NCI-H128 (cell line): ENCODE results near the gene MORC1.

Source experiments
- DNase-seq: peaks from one replicate; lab custom pipeline; 2025; ENCODE audit not compliant: unreplicated experiment; lab: John Stamatoyannopoulos, UW

The MORC1 gene

GRCh38 chr3:109033000-109033660 lies 84.8 kb downstream of the MORC1 start:
- no peak for DNase-seq

- no peak for DNase-seq
Measured at GRCh38 chr3:109028753-109029152, 89.2 kb downstream of the MORC1 start.

- DNase-seq, result no peak
Measured at GRCh38 chr3:109026821-109027220, 91.1 kb downstream of the MORC1 start.

- DNase-seq, result no peak
Measured at GRCh38 chr3:109025896-109026295, 92.0 kb downstream of the MORC1 start.

- DNase-seq, result no peak
Measured at GRCh38 chr3:109023656-109024254, 94.2 kb downstream of the MORC1 start.

- no peak for DNase-seq
Measured at GRCh38 chr3:109023167-109023566, 94.8 kb downstream of the MORC1 start.

- no peak for DNase-seq
Measured at GRCh38 chr3:109021556-109021955, 96.4 kb downstream of the MORC1 start.

GRCh38 chr3:109018828-109019227 lies 99.1 kb downstream of the MORC1 start:
- no peak for DNase-seq

- DNase-seq, result no peak
Measured at GRCh38 chr3:109005443-109005842, 112.5 kb downstream of the MORC1 start.

GRCh38 chr3:108998436-108998835 lies 119.5 kb downstream of the MORC1 start:
- DNase-seq, result no peak

GRCh38 chr3:108985844-108986243 lies 132.1 kb downstream of the MORC1 start:
- no peak for DNase-seq

GRCh38 chr3:108983051-108983450 lies 134.9 kb downstream of the MORC1 start:
- DNase-seq, result no peak

GRCh38 chr3:108976058-108976457 lies 141.9 kb downstream of the MORC1 start:
- DNase-seq, result no peak

- no peak for DNase-seq
Measured at GRCh38 chr3:108973019-108973418, 144.9 kb downstream of the MORC1 start.

- DNase-seq, result no peak
Measured at GRCh38 chr3:108972482-108972881, 145.5 kb downstream of the MORC1 start.

GRCh38 chr3:108970561-108970960 lies 147.4 kb downstream of the MORC1 start:
- peak; percentile 23 for DNase-seq

- no peak for DNase-seq
Measured at GRCh38 chr3:108966773-108967172, 151.2 kb downstream of the MORC1 start.

GRCh38 chr3:108959017-108959416 lies 158.9 kb downstream of the MORC1 start:
- no peak for DNase-seq

GRCh38 chr3:108953700-108954099 lies 164.2 kb downstream of the MORC1 start, which contains the start of gene GUCA1C:
Gene GUCA1C (minus strand): TSS chr3:108953879. CDS start chr3:108953762, 117 bp downstream.
- no peak for DNase-seq

GRCh38 chr3:108953210-108953609 lies 164.7 kb downstream of the MORC1 start:
- no peak for DNase-seq

- no peak for DNase-seq
Measured at GRCh38 chr3:108951820-108952501, 166.0 kb downstream of the MORC1 start.

GRCh38 chr3:108947855-108948254 lies 170.1 kb downstream of the MORC1 start:
- no peak for DNase-seq
